Ovary (tissue), 9 donors: ENCODE results near the gene TUBGCP4. TPM values are rescaled to one million over a fixed set of nuclear protein-coding genes. Genes with fewer than 3 reads are reported as not detected.
A peak's percentile ranks its signal among the peaks of the same experiment; 100 is the strongest.
"Not testable (repeated sequence)": the region's sequence is repeated elsewhere in the genome, so short reads cannot be mapped to it uniquely, and the experiment has no call there.

ENCODE experiments used
- DNase-seq, 5 donors: peaks; one replicate each; pipeline ENCODE4 v3.0.0-alpha.2; 2019 to 2020
- H3K27ac ChIP-seq, 2 donors: fragments of 200-600 bp; one replicate each; pipeline versions ENCODE4 v1.5.1 to v1.8.0; 2019 to 2022
- H3K27me3 ChIP-seq: fragments of 200-600 bp; one replicate; pipeline ENCODE4 v1.8.0; 2022
- H3K36me3 ChIP-seq: fragments of 200-600 bp; sonication (generic); one replicate; pipeline ENCODE4 v1.5.1; 2019
- H3K4me1 ChIP-seq: one replicate; pipeline ENCODE4 v1.8.1; 2013; ENCODE audit warnings: mild to moderate bottlenecking, moderate library complexity; ENCODE audit not compliant: insufficient read depth
- H3K4me3 ChIP-seq: fragments of 200-600 bp; sonication (generic); one replicate; pipeline ENCODE4 v1.5.1; 2017
- H3K9me3 ChIP-seq, 2 donors: fragments of 200-600 bp in 1 of 2; sonication (generic) in 1 of 2; one replicate each; pipeline versions ENCODE4 v1.5.1 to v1.8.1; 2013 to 2019; ENCODE audit warnings: mild to moderate bottlenecking in 1 of 2, moderate library complexity in 1 of 2
- EP300 ChIP-seq: sonication (generic); formaldehyde crosslinking; IDR thresholded peaks from one replicate; pipeline ENCODE4 v1.6.1; 2017; ENCODE audit warnings: antibody characterized with exemption
- POLR2A ChIP-seq: fragments of 450-650 bp; IDR thresholded peaks from one replicate; pipeline ENCODE4 v1.6.1; 2017; ENCODE audit warnings: antibody characterized with exemption, mild to moderate bottlenecking, moderate library complexity
- WGBS, 3 donors: extraction: QIAGEN DNeasy Blood & Tissue Kit in 1 of 3; methylation state at CpG; one replicate each; pipeline versions ENCODE4 v1.1.5 to v1.1.7; 2013 to 2017; 5-methylcytosine and 5-hydroxymethylcytosine counted together
- intact Hi-C, 4 donors: fragments of 100-400 bp; cut with DNase I; formaldehyde crosslinking; loops; one replicate each; pipeline versions ENCODE4 v1.11.0 to v1.15.1; 2022 to 2023
- polyA plus RNA-seq, 2 donors: library from polyadenylated mRNA; stranded (reverse); fragments of 200-250 nt in 1 of 2; fragments of 350-450 nt in 1 of 2; fragmentation: Illumina TruSeq in 1 of 2; extraction: RNeasy Lipid Tissue Mini Kit (QIAGEN cat#74804) in 1 of 2; gene quantifications; one replicate each; pipeline ENCODE4 v1.2.3, GENCODE V29; 2013 to 2014
- total RNA-seq, 7 donors: library from RNA; depleted of rRNA in 2 of 7; stranded (reverse); fragments of >200 nt in 2 of 7; fragmentation: NEBNext Ultra II Directional in 3 of 7; extraction: Animal tissue kit (Norgen Biotek cat#: 25700) in 3 of 7; gene quantifications; one replicate each; pipeline versions ENCODE4 v1.1.0 to v1.2.4, GENCODE V29; 2016 to 2023
- TF ChIP-seq, protein P1 (sequence below), 3 donors: fragments of 450-650 bp in 2 of 3; fragments of 200-600 bp in 1 of 3; IDR thresholded peaks; one replicate each; pipeline versions ENCODE4 v1.5.1 to v1.8.0; 2016 to 2022; ENCODE audit warnings: antibody characterized with exemption in 3 of 3, mild to moderate bottlenecking in 1 of 3
- donor health status: DM: no; HTN: no; CAD: no; lungs with moderate emphysema.
- donor health status: DM: no; HTN: no; CAD: no.
- donor health status: Bipolar disorder and iron deficiency.
- donor health status: DM: yes; HTN: yes; CAD: no.
- donor health status: DM: no; HTN: no; CAD: no.
- donor health status: DM: yes; HTN: yes; CAD: no.

Gene TUBGCP4
- total and polyA plus RNA-seq, 9 donors: 5.0 to 17.0 (median 15.4) TPM

DNA sequence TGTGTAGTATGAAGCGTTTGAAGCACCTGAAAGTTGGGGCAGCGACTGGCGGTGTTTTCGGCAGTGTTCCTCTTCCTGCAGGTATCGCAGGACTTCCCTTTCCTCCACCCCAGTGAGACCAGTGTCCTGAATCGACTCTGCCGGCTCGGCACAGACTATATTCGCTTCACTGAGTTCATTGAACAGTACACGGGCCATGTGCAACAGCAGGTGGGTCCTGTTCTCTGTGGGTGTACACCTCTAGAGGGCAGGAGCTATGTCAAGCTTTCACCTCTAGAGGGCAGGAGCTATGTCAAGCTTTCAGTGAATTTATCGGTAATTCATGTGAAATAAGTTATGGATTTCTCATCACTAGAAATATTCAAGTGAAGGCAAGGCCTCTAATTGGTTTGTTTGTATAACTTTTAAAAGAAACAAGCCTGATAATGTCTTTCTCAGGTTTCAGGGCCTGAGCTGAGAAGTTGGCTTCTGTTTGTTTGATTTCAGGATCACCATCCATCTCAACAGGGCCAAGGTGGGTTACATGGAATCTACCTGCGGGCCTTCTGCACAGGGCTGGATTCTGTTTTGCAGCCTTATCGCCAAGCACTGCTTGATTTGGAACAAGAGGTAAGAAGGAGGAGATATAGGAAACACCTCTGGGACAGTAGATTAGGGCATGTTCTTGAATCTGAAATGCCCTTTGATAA is 5.3 kb downstream of the TUBGCP4 start:
- intact Hi-C loops: no loop called here
- DNase-seq: no peak
- WGBS, 3 donors: 84 to 86% (median 84%) methylated on average over 13 of the region's 13 CpGs

DNA sequence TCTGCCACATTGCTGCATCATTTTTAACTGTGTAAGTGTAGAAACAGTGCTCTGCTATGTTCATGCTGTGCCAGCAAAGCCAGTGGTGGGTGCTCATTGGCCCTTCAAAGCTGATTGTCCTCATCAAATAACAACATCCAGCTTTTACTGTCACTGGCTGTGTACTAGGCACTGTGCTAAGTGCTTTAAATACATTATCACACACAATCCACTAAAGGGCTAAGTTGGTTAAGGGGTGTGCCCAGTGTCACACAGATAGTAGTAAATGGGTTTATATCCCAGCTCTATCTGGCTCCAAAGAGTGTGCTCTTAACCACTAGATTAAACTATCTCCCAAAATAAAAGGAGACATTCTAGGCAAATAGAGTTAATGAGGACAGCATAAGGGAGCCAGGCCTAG is 7.7 kb downstream of the TUBGCP4 start:
- intact Hi-C loops: no loop called here
- H3K27ac ChIP-seq: no peak overlapping the region
- TF ChIP-seq EP300 (no peak), POLR2A (no peak)
- TF ChIP-seq, protein P1, sequence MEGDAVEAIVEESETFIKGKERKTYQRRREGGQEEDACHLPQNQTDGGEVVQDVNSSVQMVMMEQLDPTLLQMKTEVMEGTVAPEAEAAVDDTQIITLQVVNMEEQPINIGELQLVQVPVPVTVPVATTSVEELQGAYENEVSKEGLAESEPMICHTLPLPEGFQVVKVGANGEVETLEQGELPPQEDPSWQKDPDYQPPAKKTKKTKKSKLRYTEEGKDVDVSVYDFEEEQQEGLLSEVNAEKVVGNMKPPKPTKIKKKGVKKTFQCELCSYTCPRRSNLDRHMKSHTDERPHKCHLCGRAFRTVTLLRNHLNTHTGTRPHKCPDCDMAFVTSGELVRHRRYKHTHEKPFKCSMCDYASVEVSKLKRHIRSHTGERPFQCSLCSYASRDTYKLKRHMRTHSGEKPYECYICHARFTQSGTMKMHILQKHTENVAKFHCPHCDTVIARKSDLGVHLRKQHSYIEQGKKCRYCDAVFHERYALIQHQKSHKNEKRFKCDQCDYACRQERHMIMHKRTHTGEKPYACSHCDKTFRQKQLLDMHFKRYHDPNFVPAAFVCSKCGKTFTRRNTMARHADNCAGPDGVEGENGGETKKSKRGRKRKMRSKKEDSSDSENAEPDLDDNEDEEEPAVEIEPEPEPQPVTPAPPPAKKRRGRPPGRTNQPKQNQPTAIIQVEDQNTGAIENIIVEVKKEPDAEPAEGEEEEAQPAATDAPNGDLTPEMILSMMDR (IDR thresholded peaks at IDR 0.05): no peak
- H3K9me3 ChIP-seq: no peaks in the 10 kb centered on the region
- no peak for DNase-seq
- no peaks in the 10 kb centered on the region for H3K4me1 ChIP-seq
- H3K4me3 ChIP-seq: no peak overlapping the region
- H3K27me3 ChIP-seq: no peaks in the 10 kb centered on the region
- no peaks in the 10 kb centered on the region for H3K36me3 ChIP-seq

More for the DNA sequence above, 5.3 kb downstream of the TUBGCP4 start:
- no peak for TF ChIP-seq EP300
- TF ChIP-seq POLR2A: no peak
- TF ChIP-seq, protein P1 (IDR thresholded peaks at IDR 0.05): peak in 1 of 3 donors; percentile 21
- no peaks in the 10 kb centered on the region for H3K4me1 ChIP-seq
- no peaks in the 10 kb centered on the region for H3K36me3 ChIP-seq
- H3K27me3 ChIP-seq: no peaks in the 10 kb centered on the region
- no peak overlapping the region for H3K4me3 ChIP-seq
- H3K9me3 ChIP-seq: no peaks in the 10 kb centered on the region
- H3K27ac ChIP-seq: no peak overlapping the region

DNA sequence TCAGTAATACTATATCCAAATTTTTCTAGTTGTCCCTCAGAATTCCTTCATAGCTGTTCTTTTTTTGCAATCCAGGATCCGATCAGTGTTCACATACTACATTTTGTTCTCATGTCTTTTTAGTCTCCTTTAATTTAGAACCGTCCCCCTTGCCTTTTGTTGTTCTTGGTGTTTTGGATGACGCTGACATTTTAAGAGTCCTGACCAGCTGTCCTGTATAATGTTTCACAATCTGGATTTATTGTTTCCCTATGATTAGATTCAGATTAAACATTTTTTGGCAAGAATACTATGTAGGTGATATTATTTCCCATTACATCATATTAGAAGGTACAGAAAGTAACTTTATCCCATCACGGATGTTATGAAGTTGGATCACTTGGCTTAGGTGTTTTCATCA is 11.4 kb downstream of the TUBGCP4 start:
- no peaks in the 10 kb centered on the region for H3K9me3 ChIP-seq
- no peak for DNase-seq
- H3K4me3 ChIP-seq: no peak overlapping the region
- intact Hi-C loops: no loop called here
- no peaks in the 10 kb centered on the region for H3K36me3 ChIP-seq
- H3K27me3 ChIP-seq: no peaks in the 10 kb centered on the region
- WGBS, 3 donors: 91 to 93% (median 92%) methylated on average over 4 of the region's 4 CpGs
- TF ChIP-seq, protein P1 (IDR thresholded peaks at IDR 0.05): no peak
- no peak for TF ChIP-seq POLR2A
- no peak for TF ChIP-seq EP300
- no peak overlapping the region for H3K27ac ChIP-seq
- H3K4me1 ChIP-seq: no peaks in the 10 kb centered on the region

DNA sequence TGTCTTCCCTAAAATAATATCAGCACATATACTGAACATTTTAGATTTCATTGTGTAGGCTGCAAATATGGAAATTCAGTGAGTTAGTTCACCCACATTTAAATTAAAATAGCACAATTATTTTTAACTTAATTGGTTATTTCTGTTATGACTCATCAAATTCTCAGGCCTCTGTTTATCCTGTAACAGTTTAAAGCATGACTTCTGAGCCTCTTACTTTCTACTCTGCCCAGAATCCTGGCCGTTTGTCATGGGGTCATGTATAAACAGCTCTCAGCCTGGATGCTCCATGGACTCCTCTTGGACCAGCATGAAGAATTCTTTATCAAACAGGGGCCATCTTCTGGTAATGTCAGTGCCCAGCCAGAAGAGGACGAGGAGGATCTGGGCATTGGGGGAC is 12.2 kb downstream of the TUBGCP4 start:
- TF ChIP-seq POLR2A: no peak
- no peaks in the 10 kb centered on the region for H3K27me3 ChIP-seq
- no peak overlapping the region for H3K27ac ChIP-seq
- DNase-seq: no peak
- no peak overlapping the region for H3K4me3 ChIP-seq
- intact Hi-C loops: no loop called here
- no peaks in the 10 kb centered on the region for H3K4me1 ChIP-seq
- H3K36me3 ChIP-seq: no peaks in the 10 kb centered on the region
- no peaks in the 10 kb centered on the region for H3K9me3 ChIP-seq
- WGBS, 3 donors: 46 to 61% (median 47%) methylated on average over 2 of the region's 2 CpGs

DNA sequence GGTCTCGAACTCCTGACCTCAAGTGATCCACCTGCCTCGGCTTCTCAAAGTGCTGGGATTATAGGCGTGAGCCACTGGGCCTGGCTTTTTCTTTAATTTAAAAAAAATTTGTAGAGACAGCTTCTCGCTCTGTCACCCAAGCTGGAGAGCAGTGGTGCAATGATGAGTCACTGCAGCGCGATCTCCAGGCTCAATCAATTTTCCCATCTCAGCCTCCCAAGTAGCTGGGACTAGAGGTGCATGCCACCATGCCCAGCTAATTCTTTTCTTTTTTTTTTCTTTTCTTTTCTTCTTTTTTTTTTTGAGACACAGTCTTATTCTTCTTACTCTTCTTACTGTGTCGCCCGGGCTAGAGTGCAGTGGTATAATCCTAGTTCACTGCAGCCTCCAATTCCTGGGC is 19.8 kb downstream of the TUBGCP4 start:
- WGBS, 3 donors: 94 to 98% (median 97%) methylated on average over 8 of the region's 8 CpGs
- Histone ChIP-seq H3K36me3 (no peaks in the 10 kb centered on the region), H3K9me3 (no peaks in the 10 kb centered on the region), H3K4me1 (no peaks in the 10 kb centered on the region), H3K27me3 (no peaks in the 10 kb centered on the region), H3K4me3 (no peak overlapping the region), H3K27ac (no peak overlapping the region)
- no peak for TF ChIP-seq POLR2A
- TF ChIP-seq EP300: no peak
- intact Hi-C loops: no loop called here
- no peak for DNase-seq

DNA sequence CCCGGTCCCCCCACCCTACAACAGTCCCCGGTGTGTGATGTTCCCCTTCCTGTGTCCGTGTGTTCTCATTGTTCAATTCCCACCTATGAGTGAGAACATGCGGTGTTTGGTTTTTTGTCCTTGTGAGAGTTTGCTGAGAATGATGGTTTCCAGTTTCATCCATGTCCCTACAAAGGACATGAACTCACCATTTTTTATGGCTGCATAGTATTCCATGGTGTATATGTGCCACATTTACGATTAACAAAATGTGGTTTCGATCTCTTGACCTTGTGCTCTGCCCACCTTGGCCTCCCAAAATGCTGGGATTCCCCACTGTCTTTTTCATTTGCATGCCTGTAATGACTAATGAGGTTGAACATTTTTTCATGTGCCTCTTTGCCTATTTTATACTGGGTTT is 22.7 kb downstream of the TUBGCP4 start:
- intact Hi-C loops, DNase-seq, H3K27me3 ChIP-seq, H3K4me1 ChIP-seq, H3K4me3 ChIP-seq, H3K27ac ChIP-seq, H3K36me3 ChIP-seq, H3K9me3 ChIP-seq: not testable (repeated sequence)
- WGBS, 3 donors: 97 to 99% (median 99%) methylated on average over 6 of the region's 6 CpGs
